Kidney capillary endothelial cell (primary cell): ENCODE data around the gene YIPF4.
A peak's percentile ranks its signal among the peaks of the same experiment; 100 is the strongest.
"Not testable (repeated sequence)": the region's sequence is repeated elsewhere in the genome, so short reads cannot be mapped to it uniquely, and the experiment has no call there.

Experiments used
- DNase-seq: peaks from one replicate; pipeline ENCODE4 v3.0.0-alpha.2; 2018; ENCODE audit warnings: low spot score

Gene YIPF4

GRCh38 chr2:32289165-32289999 lies 11.7 kb downstream of the YIPF4 start:
- DNase-seq = peak; percentile 75

- DNase-seq = no peak
Measured at GRCh38 chr2:32290000-32290339, 12.3 kb downstream of the YIPF4 start.

- DNase-seq = no peak
Measured at GRCh38 chr2:32291746-32292145, 14.0 kb downstream of the YIPF4 start.

- DNase-seq = not testable (repeated sequence)
Measured at GRCh38 chr2:32293493-32293892, 15.8 kb downstream of the YIPF4 start.

- not testable (repeated sequence) for DNase-seq
Measured at GRCh38 chr2:32293966-32294562, 16.4 kb downstream of the YIPF4 start.

- no peak for DNase-seq
Measured at GRCh38 chr2:32310577-32310976, 32.9 kb downstream of the YIPF4 start.

GRCh38 chr2:32314886-32315285 lies 37.2 kb downstream of the YIPF4 start:
- no peak for DNase-seq

GRCh38 chr2:32328679-32329078 lies 51.0 kb downstream of the YIPF4 start:
- not testable (repeated sequence) for DNase-seq

- not testable (repeated sequence) for DNase-seq
Measured at GRCh38 chr2:32329180-32329980, 51.7 kb downstream of the YIPF4 start.

GRCh38 chr2:32330136-32330535 lies 52.4 kb downstream of the YIPF4 start:
- DNase-seq = no peak

- peak; percentile 84 for DNase-seq
Measured at GRCh38 chr2:32342801-32343200, 65.1 kb downstream of the YIPF4 start.

- DNase-seq = not testable (repeated sequence)
Measured at GRCh38 chr2:32350797-32351196, 73.1 kb downstream of the YIPF4 start.

- DNase-seq = peak; percentile 25
Measured at GRCh38 chr2:32355976-32356680, 78.4 kb downstream of the YIPF4 start.

GRCh38 chr2:32356681-32357317 lies 79.1 kb downstream of the YIPF4 start, which contains the start of gene BIRC6:
BIRC6 (plus strand) TSS chr2:32357023; CDS start chr2:32357162, 139 bp downstream.
- DNase-seq = peak; percentile 89

GRCh38 chr2:32357318-32358110 lies 79.8 kb downstream of the YIPF4 start:
- peak; percentile 29 for DNase-seq

- DNase-seq = no peak
Measured at GRCh38 chr2:32358111-32358482, 80.4 kb downstream of the YIPF4 start.

- DNase-seq = no peak
Measured at GRCh38 chr2:32360416-32360815, 82.7 kb downstream of the YIPF4 start.

GRCh38 chr2:32362997-32363396 lies 85.3 kb downstream of the YIPF4 start:
- not testable (repeated sequence) for DNase-seq

GRCh38 chr2:32363597-32363996 lies 85.9 kb downstream of the YIPF4 start:
- DNase-seq = no peak

GRCh38 chr2:32364290-32364689 lies 86.6 kb downstream of the YIPF4 start:
- not testable (repeated sequence) for DNase-seq

- DNase-seq = not testable (repeated sequence)
Measured at GRCh38 chr2:32365679-32366078, 88.0 kb downstream of the YIPF4 start.
